ENCODE measurements around the gene SFI1.
"Not testable (repeated sequence)": the region's sequence is repeated elsewhere in the genome, so short reads cannot be mapped to it uniquely, and the experiment has no call there.

The SFI1 gene

GRCh38 chr22:31493355-31493754, 3.0 kb upstream of the SFI1 start:
- DNase-seq (ENCODE audit: low read depth), result not testable (repeated sequence)

DNA sequence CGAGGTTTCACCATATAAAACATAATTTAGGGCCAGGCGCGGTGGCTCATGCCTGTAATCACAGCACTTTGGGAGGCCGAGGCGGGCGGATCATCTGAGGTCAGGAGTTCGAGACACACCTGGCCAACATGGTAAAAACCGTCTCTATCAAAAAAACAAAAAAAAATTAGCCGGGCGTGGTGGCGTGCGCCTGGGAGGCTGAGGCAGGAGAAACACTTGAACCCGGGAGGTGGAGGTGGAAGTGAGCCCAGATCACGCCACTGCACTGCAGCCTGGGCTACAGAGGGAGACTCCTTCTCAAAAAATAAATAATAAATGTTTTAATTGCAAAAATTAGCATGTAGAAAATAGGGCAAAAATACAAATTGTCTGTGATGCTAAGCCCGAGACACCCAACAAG, 993 bp upstream of the SFI1 start:
- no peak for DNase-seq (ENCODE audit: low read depth)

GRCh38 chr22:31496735-31497146, 405 bp downstream of the SFI1 start:
- no peak for DNase-seq (ENCODE audit: low read depth)

- no peak for DNase-seq (ENCODE audit: low read depth)
These were observed 1.0 kb downstream of the SFI1 start for GRCh38 chr22:31497148-31497938.

- no peak for DNase-seq (ENCODE audit: low read depth)
These were observed 5.4 kb downstream of the SFI1 start for GRCh38 chr22:31501738-31502137.

- DNase-seq (ENCODE audit: low read depth), result no peak
These were observed 7.1 kb downstream of the SFI1 start for GRCh38 chr22:31503211-31503964.

DNA sequence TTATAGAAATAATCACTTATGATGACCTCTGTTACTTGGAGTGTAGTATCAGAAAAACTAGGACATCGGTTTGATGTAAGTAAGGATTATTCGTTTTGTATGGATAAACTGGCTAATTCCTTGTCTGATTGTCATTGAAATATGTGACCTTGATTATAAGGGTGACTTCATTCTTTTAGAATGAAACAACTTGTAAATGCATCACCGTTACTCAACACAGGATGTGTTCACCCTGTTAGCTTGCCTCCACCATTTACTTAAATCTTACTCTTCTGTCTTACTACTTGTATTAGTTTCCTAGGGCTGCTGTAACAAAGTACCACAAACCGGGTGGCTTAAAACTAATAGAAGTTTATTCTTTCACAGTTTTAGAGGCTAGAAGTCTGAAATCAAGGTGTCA, 7.9 kb downstream of the SFI1 start:
- no peak for DNase-seq (ENCODE audit: low read depth)

- not testable (repeated sequence) for DNase-seq (ENCODE audit: low read depth)
These were observed 11.2 kb downstream of the SFI1 start for GRCh38 chr22:31507517-31507916.

GRCh38 chr22:31508536-31508935, 12.2 kb downstream of the SFI1 start:
- DNase-seq (ENCODE audit: low read depth), result no peak

- peak; percentile 19 for DNase-seq (ENCODE audit: low read depth)
These were observed 12.9 kb downstream of the SFI1 start for GRCh38 chr22:31509061-31509762.

GRCh38 chr22:31520051-31520450, 23.7 kb downstream of the SFI1 start:
- no peak for DNase-seq (ENCODE audit: low read depth)

DNA sequence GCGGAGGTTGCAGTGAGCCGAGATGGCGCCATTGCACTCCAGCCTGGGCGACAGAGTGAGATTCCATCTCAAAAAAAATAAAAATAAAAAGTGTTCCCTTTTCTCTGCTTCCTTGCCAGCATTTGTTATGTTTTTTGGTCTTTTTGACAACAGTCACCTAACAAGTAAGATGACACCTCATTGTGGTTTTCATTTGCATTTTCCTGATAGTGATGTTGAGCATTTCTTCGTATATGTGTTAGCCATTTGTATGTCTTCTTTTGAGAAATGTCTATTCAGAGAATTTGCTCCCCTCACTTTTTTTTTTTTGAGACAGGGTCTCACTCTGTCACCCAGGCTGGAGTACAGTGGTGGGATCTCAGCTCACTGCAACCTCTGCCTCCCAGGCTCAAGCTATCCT, 27.8 kb downstream of the SFI1 start:
- not testable (repeated sequence) for DNase-seq (ENCODE audit: low read depth)

DNA sequence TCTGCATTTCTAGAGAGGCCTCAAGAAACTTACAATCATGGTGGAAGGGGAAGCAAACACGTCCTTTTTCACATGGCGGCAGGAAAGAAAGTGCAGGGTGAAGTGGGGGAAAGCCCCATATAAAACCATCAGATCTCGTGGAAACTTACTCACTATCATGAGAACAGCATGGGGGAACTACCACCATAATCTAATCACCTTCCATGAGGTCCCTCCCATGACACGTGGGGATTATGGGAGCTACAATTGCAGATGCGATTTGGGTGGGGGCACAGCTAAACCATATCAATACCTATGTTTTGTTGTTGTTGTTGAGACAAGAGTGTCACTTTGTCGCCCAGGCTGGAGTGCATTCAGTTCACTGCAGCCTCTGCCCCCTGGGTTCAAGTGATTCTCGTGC, 29.9 kb downstream of the SFI1 start:
- DNase-seq (ENCODE audit: low read depth), result no peak

DNA sequence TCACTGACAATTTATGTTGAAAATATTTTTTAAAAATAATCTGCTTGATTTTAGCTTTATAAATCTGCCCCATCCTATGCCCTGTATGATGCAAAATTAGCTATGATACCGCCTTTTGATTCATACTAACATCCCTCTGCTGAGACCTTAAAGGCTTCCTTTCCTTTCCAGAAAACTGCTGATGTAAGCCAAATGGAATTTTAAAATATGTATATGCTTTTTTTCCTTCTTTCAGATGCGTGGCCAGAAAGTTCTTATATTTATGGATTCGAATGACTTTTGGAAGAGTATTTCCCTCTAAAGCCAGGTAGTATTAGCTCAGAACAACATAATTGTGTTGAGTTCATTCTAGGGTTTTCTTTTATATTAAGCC, 34.5 kb downstream of the SFI1 start:
- DNase-seq (ENCODE audit: low read depth), result no peak

GRCh38 chr22:31532060-31532459, 35.7 kb downstream of the SFI1 start:
- no peak for DNase-seq (ENCODE audit: low read depth)

- no peak for DNase-seq (ENCODE audit: low read depth)
These were observed 37.0 kb downstream of the SFI1 start for GRCh38 chr22:31533374-31533773.

GRCh38 chr22:31537019-31537535, 40.7 kb downstream of the SFI1 start:
- no peak for DNase-seq (ENCODE audit: low read depth)

GRCh38 chr22:31538815-31539214, 42.5 kb downstream of the SFI1 start:
- DNase-seq (ENCODE audit: low read depth), result no peak

DNA sequence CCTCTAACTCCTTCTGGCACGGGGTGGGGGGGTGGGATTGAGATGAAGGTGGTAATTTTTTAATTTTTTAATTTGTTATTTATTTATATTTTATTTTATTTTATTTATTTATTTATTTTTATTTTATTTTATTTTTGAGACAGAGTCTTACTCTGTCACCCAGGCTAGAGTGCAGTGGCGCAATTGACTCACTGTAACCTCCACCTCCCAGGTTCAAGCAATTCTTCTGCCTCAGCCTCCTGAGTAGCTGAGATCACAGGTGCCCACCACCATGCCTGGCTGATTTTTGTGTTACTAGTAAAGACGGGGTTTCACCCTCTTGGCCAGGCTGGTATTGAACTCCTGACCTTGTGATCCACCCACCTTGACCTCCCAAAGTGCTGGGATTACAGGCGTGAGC, 43.8 kb downstream of the SFI1 start:
- not testable (repeated sequence) for DNase-seq (ENCODE audit: low read depth)

DNA sequence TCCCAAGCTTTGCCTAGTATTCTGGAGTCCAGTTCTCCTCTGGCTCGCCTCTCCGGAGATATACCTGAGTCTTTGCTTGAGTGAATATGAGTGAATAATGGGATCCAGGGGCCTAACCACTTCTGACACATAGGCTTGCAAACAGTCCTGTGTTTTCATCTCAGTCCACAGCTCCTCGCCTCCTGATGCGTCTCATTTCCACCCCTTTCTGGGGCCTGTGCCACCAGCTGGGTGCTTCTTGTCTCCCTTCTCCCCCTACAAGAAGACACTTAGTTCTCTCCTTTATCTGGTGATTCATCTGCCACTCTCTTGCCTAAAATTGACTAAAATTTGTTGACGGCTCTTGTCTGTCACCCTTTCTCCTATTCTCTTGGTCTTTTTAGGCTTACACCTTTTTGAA, 44.6 kb downstream of the SFI1 start:
- DNase-seq (ENCODE audit: low read depth), result no peak

- no peak for DNase-seq (ENCODE audit: low read depth)
These were observed 48.4 kb downstream of the SFI1 start for GRCh38 chr22:31544481-31545480.
